Measurements from ENCODE around the gene USP33.
"Not testable (repeated sequence)": the region's sequence is repeated elsewhere in the genome, so short reads cannot be mapped to it uniquely, and the experiment has no call there.

USP33 gene

GRCh38 chr1:77671836-77672235 lies 87.8 kb downstream of the USP33 start:
- Histone ChIP-seq H3K36me3 (ENCODE audit: insufficient read depth, low read length) (no peaks in the 10 kb centered on the region), H3K9me3 (ENCODE audit: control insufficient read depth, insufficient read depth, low read length) (no peaks in the 10 kb centered on the region), H3K4me1 (ENCODE audit: insufficient read depth, low read length) (no peaks in the 10 kb centered on the region), H3K9ac (ENCODE audit: low read depth, low read length) (no peak overlapping the region)

DNA sequence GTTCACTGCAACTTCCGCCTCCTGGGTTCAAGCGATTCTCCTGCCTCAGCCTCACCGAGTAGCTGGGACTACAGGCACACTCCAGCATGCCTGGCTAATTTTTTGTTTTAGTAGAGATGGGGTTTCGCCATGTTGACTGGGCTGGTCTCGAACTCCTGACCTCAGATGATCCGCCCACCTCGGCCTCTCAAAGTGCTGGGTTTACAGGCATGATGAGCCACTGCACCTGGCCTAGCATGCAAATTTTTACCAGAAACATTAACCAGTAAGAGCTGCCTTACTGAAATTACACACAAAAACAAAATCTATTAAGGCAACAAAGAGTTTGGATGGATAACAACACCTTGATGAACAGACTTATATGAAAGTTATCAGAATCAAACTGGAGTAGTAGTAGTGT lies 89.3 kb downstream of the USP33 start:
- no peaks in the 10 kb centered on the region for H3K4me1 ChIP-seq (ENCODE audit: insufficient read depth, low read length)
- H3K9me3 ChIP-seq (ENCODE audit: control insufficient read depth, insufficient read depth, low read length) = no peaks in the 10 kb centered on the region
- H3K9ac ChIP-seq (ENCODE audit: low read depth, low read length) = no peak overlapping the region
- H3K36me3 ChIP-seq (ENCODE audit: insufficient read depth, low read length) = no peaks in the 10 kb centered on the region

- Histone ChIP-seq H3K4me1 (ENCODE audit: insufficient read depth, low read length) (no peaks in the 10 kb centered on the region), H3K36me3 (ENCODE audit: insufficient read depth, low read length) (no peaks in the 10 kb centered on the region), H3K9me3 (ENCODE audit: control insufficient read depth, insufficient read depth, low read length) (no peaks in the 10 kb centered on the region), H3K9ac (ENCODE audit: low read depth, low read length) (no peak overlapping the region)
Observed at GRCh38 chr1:77668924-77669449, 90.7 kb downstream of the USP33 start.

GRCh38 chr1:77664939-77665516 lies 94.6 kb downstream of the USP33 start:
- Histone ChIP-seq H3K9ac (ENCODE audit: low read depth, low read length) (no peak overlapping the region), H3K36me3 (ENCODE audit: insufficient read depth, low read length) (no peaks in the 10 kb centered on the region), H3K4me1 (ENCODE audit: insufficient read depth, low read length) (no peaks in the 10 kb centered on the region), H3K9me3 (ENCODE audit: control insufficient read depth, insufficient read depth, low read length) (no peaks in the 10 kb centered on the region)

GRCh38 chr1:77661696-77662095 lies 98.0 kb downstream of the USP33 start:
- Histone ChIP-seq H3K36me3 (ENCODE audit: insufficient read depth, low read length) (no peaks in the 10 kb centered on the region), H3K4me1 (ENCODE audit: insufficient read depth, low read length) (no peaks in the 10 kb centered on the region), H3K9me3 (ENCODE audit: control insufficient read depth, insufficient read depth, low read length) (no peaks in the 10 kb centered on the region), H3K9ac (ENCODE audit: low read depth, low read length) (no peak overlapping the region)

- no peaks in the 10 kb centered on the region for H3K36me3 ChIP-seq (ENCODE audit: insufficient read depth, low read length)
- no peak overlapping the region for H3K9ac ChIP-seq (ENCODE audit: low read depth, low read length)
Observed at GRCh38 chr1:77659879-77660593, 99.6 kb downstream of the USP33 start.

GRCh38 chr1:77658271-77658670 lies 101.4 kb downstream of the USP33 start:
- Histone ChIP-seq H3K9ac (ENCODE audit: low read depth, low read length) (no peak overlapping the region), H3K36me3 (ENCODE audit: insufficient read depth, low read length) (no peaks in the 10 kb centered on the region), H3K9me3 (ENCODE audit: control insufficient read depth, insufficient read depth, low read length) (peaks cover 2% of the 10 kb centered on the region; the same call in 1 of the 2 replicates), H3K4me1 (ENCODE audit: insufficient read depth, low read length) (no peaks in the 10 kb centered on the region)

More at GRCh38 chr1:77659879-77660593, 99.6 kb downstream of the USP33 start:
- Histone ChIP-seq H3K9me3 (ENCODE audit: control insufficient read depth, insufficient read depth, low read length) (no peaks in the 10 kb centered on the region), H3K4me1 (ENCODE audit: insufficient read depth, low read length) (no peaks in the 10 kb centered on the region)

- peaks cover 5% of the 10 kb centered on the region; the same call in 1 of the 2 replicates for H3K9me3 ChIP-seq (ENCODE audit: control insufficient read depth, insufficient read depth, low read length)
- H3K4me1 ChIP-seq (ENCODE audit: insufficient read depth, low read length) = no peaks in the 10 kb centered on the region
- H3K9ac ChIP-seq (ENCODE audit: low read depth, low read length) = no peak overlapping the region
- no peaks in the 10 kb centered on the region for H3K36me3 ChIP-seq (ENCODE audit: insufficient read depth, low read length)
Observed at GRCh38 chr1:77655431-77655974, 104.1 kb downstream of the USP33 start.

GRCh38 chr1:77652970-77653516 lies 106.6 kb downstream of the USP33 start:
- Histone ChIP-seq H3K36me3 (ENCODE audit: insufficient read depth, low read length) (no peaks in the 10 kb centered on the region), H3K9me3 (ENCODE audit: control insufficient read depth, insufficient read depth, low read length) (peaks cover 5% of the 10 kb centered on the region; the same call in 1 of the 2 replicates)

DNA sequence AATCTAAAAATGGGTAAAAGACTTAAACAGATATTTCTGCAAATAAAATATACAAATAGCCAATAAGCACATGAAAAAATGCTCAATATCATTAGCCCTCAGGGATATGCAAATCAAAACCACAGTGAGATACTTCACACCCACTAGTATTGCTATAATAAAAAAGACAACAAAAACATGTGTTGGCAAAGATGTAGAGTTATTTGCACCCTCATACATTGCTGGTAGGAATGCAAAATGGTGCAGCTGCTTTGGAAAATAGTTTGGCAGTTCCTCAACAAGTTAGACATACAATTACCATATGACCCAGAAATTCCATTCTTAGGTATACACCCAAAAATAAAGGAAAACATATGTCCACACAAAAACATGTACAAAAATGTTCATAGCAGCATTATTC lies 107.4 kb downstream of the USP33 start:
- no peaks in the 10 kb centered on the region for H3K4me1 ChIP-seq (ENCODE audit: insufficient read depth, low read length)
- H3K36me3 ChIP-seq (ENCODE audit: insufficient read depth, low read length) = no peaks in the 10 kb centered on the region
- peaks cover 5% of the 10 kb centered on the region; the same call in 1 of the 2 replicates for H3K9me3 ChIP-seq (ENCODE audit: control insufficient read depth, insufficient read depth, low read length)
- no peak overlapping the region for H3K9ac ChIP-seq (ENCODE audit: low read depth, low read length)

More at GRCh38 chr1:77652970-77653516, 106.6 kb downstream of the USP33 start:
- Histone ChIP-seq H3K4me1 (ENCODE audit: insufficient read depth, low read length) (no peaks in the 10 kb centered on the region), H3K9ac (ENCODE audit: low read depth, low read length) (no peak overlapping the region)

GRCh38 chr1:77649127-77649526 lies 110.5 kb downstream of the USP33 start:
- no peaks in the 10 kb centered on the region for H3K36me3 ChIP-seq (ENCODE audit: insufficient read depth, low read length)
- H3K9me3 ChIP-seq (ENCODE audit: control insufficient read depth, insufficient read depth, low read length) = peaks cover 3% of the 10 kb centered on the region; the same call in 1 of the 2 replicates
- H3K4me1 ChIP-seq (ENCODE audit: insufficient read depth, low read length) = no peaks in the 10 kb centered on the region
- H3K9ac ChIP-seq (ENCODE audit: low read depth, low read length) = no peak overlapping the region

DNA sequence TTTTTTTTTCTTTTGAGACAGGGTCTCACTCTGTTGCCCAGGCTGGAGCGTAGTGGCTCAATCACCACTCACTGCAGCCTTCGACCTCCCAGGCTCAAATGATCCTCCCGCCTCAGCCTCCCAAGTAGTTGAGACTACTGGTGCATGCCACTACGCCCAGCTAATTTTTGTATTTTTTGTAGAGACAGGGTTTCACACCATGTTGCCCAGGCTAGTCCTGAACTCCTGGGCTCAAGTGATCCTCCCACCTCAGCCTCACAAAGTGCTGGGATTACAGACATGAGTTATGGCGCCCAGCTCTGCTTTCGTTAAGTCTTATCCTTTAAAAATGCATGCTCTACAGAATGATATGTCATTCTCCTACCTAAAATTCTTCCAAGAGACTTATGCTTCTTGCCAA lies 113.4 kb downstream of the USP33 start:
- not testable (repeated sequence) for H3K4me1 ChIP-seq (ENCODE audit: insufficient read depth, low read length); H3K9ac ChIP-seq (ENCODE audit: low read depth, low read length); H3K36me3 ChIP-seq (ENCODE audit: insufficient read depth, low read length); H3K9me3 ChIP-seq (ENCODE audit: control insufficient read depth, insufficient read depth, low read length)
